Parietal lobe (tissue), 2 donors: ENCODE results near the gene ZNF592. TPM values are rescaled to one million over a fixed set of nuclear protein-coding genes. Genes with fewer than 3 reads are reported as not detected.

ENCODE experiments used
- small RNA-seq: library from RNA; depleted of rRNA; stranded (forward); fragments of <200 nt; gene quantifications from one replicate; pipeline ENCODE3, GENCODE V24; 2014; ENCODE audit warnings: low replicate concordance
- total RNA-seq: library from RNA; depleted of rRNA; stranded (reverse); fragments of >200 nt; gene quantifications from one replicate; pipeline ENCODE4 v1.2.3, GENCODE V29; 2014

The ZNF592 gene, protein sequence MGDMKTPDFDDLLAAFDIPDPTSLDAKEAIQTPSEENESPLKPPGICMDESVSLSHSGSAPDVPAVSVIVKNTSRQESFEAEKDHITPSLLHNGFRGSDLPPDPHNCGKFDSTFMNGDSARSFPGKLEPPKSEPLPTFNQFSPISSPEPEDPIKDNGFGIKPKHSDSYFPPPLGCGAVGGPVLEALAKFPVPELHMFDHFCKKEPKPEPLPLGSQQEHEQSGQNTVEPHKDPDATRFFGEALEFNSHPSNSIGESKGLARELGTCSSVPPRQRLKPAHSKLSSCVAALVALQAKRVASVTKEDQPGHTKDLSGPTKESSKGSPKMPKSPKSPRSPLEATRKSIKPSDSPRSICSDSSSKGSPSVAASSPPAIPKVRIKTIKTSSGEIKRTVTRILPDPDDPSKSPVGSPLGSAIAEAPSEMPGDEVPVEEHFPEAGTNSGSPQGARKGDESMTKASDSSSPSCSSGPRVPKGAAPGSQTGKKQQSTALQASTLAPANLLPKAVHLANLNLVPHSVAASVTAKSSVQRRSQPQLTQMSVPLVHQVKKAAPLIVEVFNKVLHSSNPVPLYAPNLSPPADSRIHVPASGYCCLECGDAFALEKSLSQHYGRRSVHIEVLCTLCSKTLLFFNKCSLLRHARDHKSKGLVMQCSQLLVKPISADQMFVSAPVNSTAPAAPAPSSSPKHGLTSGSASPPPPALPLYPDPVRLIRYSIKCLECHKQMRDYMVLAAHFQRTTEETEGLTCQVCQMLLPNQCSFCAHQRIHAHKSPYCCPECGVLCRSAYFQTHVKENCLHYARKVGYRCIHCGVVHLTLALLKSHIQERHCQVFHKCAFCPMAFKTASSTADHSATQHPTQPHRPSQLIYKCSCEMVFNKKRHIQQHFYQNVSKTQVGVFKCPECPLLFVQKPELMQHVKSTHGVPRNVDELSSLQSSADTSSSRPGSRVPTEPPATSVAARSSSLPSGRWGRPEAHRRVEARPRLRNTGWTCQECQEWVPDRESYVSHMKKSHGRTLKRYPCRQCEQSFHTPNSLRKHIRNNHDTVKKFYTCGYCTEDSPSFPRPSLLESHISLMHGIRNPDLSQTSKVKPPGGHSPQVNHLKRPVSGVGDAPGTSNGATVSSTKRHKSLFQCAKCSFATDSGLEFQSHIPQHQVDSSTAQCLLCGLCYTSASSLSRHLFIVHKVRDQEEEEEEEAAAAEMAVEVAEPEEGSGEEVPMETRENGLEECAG (N-terminal part only)
- 14.4 TPM for total RNA-seq

DNA sequence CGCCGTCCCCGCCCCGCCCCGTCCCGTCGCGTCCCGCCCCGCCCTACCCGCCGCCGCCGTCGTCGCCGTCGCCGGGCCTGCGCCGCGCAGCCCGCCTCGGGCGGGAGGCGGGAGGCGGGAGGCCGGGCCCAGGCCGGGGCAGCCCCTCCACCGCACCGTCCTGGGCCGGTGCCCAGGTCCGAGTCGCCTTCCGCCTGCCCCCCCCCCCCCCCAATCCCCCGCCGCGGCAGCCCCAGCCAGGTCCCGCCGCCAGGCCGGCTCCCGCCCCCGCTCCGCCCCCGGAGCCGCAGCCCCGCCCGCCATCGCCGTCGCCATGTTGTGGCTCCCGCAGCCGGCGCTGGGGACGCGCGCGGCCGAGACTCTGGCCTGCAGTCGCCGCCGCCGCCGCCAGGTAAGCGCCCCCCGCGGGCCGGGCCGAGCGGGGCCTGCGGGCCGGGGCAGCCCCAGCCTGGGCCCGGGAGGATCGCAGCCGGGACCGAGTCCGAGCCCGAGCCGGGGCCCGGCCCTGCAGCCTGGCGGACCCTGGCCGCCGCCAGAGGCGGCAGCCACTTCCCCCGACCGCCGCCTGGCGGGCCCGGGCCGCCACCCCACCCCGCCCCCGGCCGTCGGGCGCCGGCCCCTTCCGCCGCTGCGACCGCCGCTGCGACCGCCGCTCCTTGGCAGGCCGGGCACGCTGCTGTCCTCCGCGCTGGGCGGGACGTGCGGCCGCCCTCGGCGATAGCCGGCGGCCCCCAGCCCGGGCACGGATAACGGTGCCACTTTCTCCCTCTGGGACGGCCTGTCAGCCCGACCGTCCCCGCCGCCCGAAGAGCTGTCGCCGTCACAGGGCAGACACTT lies at the start of gene ZNF592:
TSS of gene ZNF592 (plus strand) at position 319 of the 837 bp plus-strand sequence. CDS start 34,084 bp downstream, outside the sequence.

DNA sequence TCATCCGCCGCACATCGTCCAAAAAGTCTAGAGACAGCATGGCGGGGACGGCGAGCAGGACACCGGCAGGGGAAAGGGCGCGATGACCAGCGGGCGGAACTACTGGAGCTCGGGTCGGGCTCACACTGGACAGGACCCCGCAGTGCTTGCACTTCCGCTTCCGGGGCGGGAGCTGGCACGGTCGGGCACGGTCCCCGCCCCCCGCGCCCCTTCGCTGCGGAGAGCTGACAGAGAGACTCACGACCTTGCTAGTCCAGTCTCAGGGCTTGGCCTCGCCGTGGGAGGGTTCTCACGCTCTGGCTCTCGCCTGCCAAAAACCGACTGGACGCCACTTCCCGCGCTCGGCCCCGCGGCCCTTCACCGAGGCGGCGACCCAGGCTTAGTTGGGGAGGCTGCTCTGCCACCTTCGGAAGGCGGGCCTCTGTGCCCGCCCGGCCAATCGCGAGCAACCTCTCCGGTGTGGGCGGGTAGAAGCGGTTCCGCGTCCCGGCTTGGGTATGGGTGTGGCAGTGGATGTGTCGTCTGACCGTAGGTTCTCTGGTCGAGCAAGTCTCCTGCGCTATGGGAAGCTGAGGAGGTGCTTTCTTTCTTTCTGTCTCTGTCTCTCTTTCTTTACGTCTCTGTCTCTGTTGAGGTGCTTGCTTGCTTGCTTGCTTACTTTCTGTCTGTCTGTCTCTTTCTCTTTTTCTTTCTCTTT lies 32.2 kb upstream of the ZNF592 start, which contains the start of gene SEC11A:
TSS of gene SEC11A (minus strand) at position 104 of the 697 bp plus-strand sequence. CDS start at position 40, 64 bp downstream.

GRCh38 chr15:84816694-84817465 lies 68.5 kb downstream of the ZNF592 start, which contains the start of gene ALPK3:
TSS of gene ALPK3 (plus strand) at chr15:84817356. CDS start at chr15:84817453, 97 bp downstream.

Small RNAs within 50 kb of the gene (small RNA-seq; reads per million reads assigned to genes)
- gene RF00402 = not detected

Other genes with a start within 250 kb of the ZNF592 start
- 34.7 TPM for gene ZSCAN2, start 147.6 kb upstream of the ZNF592 start, total RNA-seq
- 43.2 TPM for gene WDR73, start 94.3 kb upstream of the ZNF592 start, total RNA-seq
- gene NMB, start 90.4 kb upstream of the ZNF592 start, total RNA-seq = 2.2 TPM
- 46.6 TPM for gene SEC11A, start 32.5 kb upstream of the ZNF592 start, total RNA-seq
- 1.6 TPM for gene ALPK3, start 68.8 kb downstream of the ZNF592 start, total RNA-seq
- not detected for gene SLC28A1, start 136.1 kb downstream of the ZNF592 start, total RNA-seq
- gene PDE8A, start 233.3 kb downstream of the ZNF592 start, total RNA-seq = 26.6 TPM